Karpas-422 (cell line): ENCODE measurements around the gene DUSP15. TPM values are rescaled to one million over a fixed set of nuclear protein-coding genes. Genes with fewer than 3 reads are reported as not detected.

Experiments
- DNase-seq: peaks from one replicate; pipeline ENCODE4 v3.0.0-alpha.2; 2015
- H2AFZ ChIP-seq: fragments of 200-600 bp; sonication (generic); 2 replicates; pipeline ENCODE4 v1.6.1; 2014; ENCODE audit warnings: antibody characterized with exemption, low read length, mixed read lengths
- H3K27ac ChIP-seq: fragments of 200-600 bp; sonication (generic); 2 replicates; pipeline ENCODE4 v1.5.1; 2014; ENCODE audit warnings: mild to moderate bottlenecking, low read length, moderate library complexity
- H3K27me3 ChIP-seq: fragments of 200-600 bp; sonication (generic); 2 replicates; pipeline ENCODE4 v1.6.1; 2014; ENCODE audit warnings: low read length, mixed read lengths
- H3K36me3 ChIP-seq: fragments of 200-600 bp; sonication (generic); 2 replicates; pipeline ENCODE4 v1.6.1; 2014; ENCODE audit warnings: low read length, mixed read lengths; ENCODE audit not compliant: insufficient read depth
- H3K4me1 ChIP-seq: fragments of 200-600 bp; sonication (generic); 2 replicates; pipeline ENCODE4 v1.6.1; 2014; ENCODE audit warnings: mild to moderate bottlenecking, low read length, mixed read lengths
- H3K4me2 ChIP-seq: fragments of 200-600 bp; sonication (generic); 2 replicates; pipeline ENCODE4 v1.6.1; 2014; ENCODE audit warnings: low read length, low read depth, mild to moderate bottlenecking; ENCODE audit not compliant: poor library complexity, severe bottlenecking
- H3K4me3 ChIP-seq: fragments of 200-600 bp; sonication (generic); 2 replicates; pipeline ENCODE4 v1.5.1; 2014; ENCODE audit warnings: mild to moderate bottlenecking, antibody characterized with exemption, low read length, mixed read lengths
- H3K79me2 ChIP-seq: fragments of 200-600 bp; sonication (generic); 2 replicates; pipeline ENCODE4 v1.6.1; 2014; ENCODE audit warnings: mild to moderate bottlenecking, low read length, mixed read lengths
- H3K9ac ChIP-seq: fragments of 200-600 bp; sonication (generic); 2 replicates; pipeline ENCODE4 v1.6.0; 2014; ENCODE audit warnings: low read length
- H3K9me2 ChIP-seq: fragments of 200-600 bp; sonication (generic), shearing (Covaris generic); replicated peaks from 2 replicates; pipeline ENCODE4 v1.6.0; 2014; ENCODE audit warnings: mild to moderate bottlenecking, low read length, moderate library complexity; ENCODE audit not compliant: insufficient read depth
- H3K9me3 ChIP-seq: fragments of 300-700, 200-600 bp; sonication (generic); 2 replicates; pipeline ENCODE4 v1.6.1; 2014; ENCODE audit warnings: low read length, mixed read lengths
- H4K20me1 ChIP-seq: fragments of 200-600 bp; sonication (generic); 2 replicates; pipeline ENCODE4 v1.6.1; 2014; ENCODE audit warnings: mild to moderate bottlenecking, antibody characterized with exemption, low read length, low read depth; ENCODE audit not compliant: insufficient read depth
- total RNA-seq: library from RNA; depleted of rRNA; stranded (reverse); fragments of >200 nt; shearing (Covaris generic); gene quantifications from 2 replicates; pipeline ENCODE4 v1.2.3, GENCODE V29; 2014; ENCODE audit warnings: low replicate concordance

The DUSP15 gene
- total RNA-seq, 1 experiment from 2014 or later: not detected

DNA sequence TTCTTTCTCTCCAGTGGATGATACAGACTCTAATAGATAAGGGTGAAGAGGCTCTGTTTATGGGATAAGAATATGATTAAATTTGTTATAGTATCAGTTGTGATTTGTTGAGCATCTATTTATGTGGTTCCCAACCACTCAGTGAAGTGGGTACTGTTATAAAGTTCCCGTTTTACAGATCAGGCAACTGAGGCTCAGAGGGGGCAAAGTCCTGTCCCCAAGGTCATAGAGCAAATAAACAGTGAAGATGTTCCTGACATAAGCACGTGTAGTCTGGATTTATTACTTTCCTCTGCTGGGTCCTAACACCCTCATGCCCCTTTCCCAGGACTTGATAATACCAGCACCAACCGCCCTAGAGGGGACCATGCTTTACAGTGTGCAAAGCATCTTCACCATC lies 4.1 kb downstream of the DUSP15 start:
- H3K4me3 ChIP-seq: no peak overlapping the region
- H3K79me2 ChIP-seq: no peaks in the 10 kb centered on the region
- no peak overlapping the region for H3K27ac ChIP-seq
- no peak for DNase-seq
- no peaks in the 10 kb centered on the region for H3K27me3 ChIP-seq
- no peak overlapping the region for H3K9ac ChIP-seq
- H3K9me3 ChIP-seq: no peaks in the 10 kb centered on the region
- H3K4me2 ChIP-seq: no peak overlapping the region
- H3K9me2 ChIP-seq: no peaks in the 10 kb centered on the region
- H4K20me1 ChIP-seq: no peaks in the 10 kb centered on the region
- no peak overlapping the region for H2AFZ ChIP-seq
- H3K4me1 ChIP-seq: peaks cover 1% of the 10 kb centered on the region
- no peaks in the 10 kb centered on the region for H3K36me3 ChIP-seq

DNA sequence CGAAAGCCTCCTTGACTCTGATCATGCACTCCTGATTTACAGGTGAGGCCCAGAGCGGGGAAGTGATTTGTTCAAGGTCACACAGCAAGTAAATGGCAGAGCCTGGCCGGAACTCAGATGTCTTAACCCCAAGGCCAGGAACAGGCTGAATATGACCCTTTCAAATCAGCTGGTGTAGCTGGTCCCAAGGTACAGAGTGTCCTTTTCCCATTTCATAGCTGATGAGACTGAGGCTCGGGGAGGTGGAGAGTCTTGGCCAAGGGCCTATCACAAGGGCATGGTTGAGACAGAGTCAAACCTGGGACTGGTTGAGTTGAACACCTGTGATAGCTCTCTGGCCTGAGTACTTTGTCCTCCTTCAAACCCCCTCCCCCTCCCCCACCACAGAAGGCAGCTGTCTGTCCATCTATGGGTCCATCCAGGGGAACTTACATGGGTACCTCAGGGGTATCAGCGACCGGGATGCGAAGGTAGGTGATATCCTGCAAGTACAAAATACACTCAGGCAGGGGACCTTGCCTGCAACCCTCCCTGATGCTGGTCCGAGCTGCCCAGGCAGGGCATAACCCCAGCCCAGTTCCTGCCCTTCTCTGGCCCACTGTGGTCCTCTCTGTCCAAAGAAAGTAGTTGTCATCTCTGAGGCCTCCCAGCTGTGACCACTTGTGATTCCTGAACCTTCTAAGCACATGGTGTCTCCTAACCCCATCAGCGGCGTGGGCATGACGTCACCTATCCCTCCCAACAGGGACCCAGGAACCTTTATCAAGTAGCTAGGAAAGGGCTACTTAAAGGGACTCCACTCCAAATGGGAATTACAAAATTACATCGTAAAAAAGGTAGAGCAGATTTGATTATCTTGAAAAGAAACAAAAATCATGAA lies 5.6 kb downstream of the DUSP15 start:
- H3K36me3 ChIP-seq: no peaks in the 10 kb centered on the region
- no peaks in the 10 kb centered on the region for H4K20me1 ChIP-seq
- H3K9me2 ChIP-seq: no peaks in the 10 kb centered on the region
- no peak overlapping the region for H3K4me2 ChIP-seq
- no peaks in the 10 kb centered on the region for H3K9me3 ChIP-seq
- no peaks in the 10 kb centered on the region for H3K27me3 ChIP-seq
- no peak for DNase-seq
- H3K27ac ChIP-seq: no peak overlapping the region
- H3K9ac ChIP-seq: no peak overlapping the region
- H3K4me3 ChIP-seq: no peak overlapping the region
- peaks cover 4% of the 10 kb centered on the region for H3K4me1 ChIP-seq
- no peaks in the 10 kb centered on the region for H3K79me2 ChIP-seq
- no peak overlapping the region for H2AFZ ChIP-seq

DNA sequence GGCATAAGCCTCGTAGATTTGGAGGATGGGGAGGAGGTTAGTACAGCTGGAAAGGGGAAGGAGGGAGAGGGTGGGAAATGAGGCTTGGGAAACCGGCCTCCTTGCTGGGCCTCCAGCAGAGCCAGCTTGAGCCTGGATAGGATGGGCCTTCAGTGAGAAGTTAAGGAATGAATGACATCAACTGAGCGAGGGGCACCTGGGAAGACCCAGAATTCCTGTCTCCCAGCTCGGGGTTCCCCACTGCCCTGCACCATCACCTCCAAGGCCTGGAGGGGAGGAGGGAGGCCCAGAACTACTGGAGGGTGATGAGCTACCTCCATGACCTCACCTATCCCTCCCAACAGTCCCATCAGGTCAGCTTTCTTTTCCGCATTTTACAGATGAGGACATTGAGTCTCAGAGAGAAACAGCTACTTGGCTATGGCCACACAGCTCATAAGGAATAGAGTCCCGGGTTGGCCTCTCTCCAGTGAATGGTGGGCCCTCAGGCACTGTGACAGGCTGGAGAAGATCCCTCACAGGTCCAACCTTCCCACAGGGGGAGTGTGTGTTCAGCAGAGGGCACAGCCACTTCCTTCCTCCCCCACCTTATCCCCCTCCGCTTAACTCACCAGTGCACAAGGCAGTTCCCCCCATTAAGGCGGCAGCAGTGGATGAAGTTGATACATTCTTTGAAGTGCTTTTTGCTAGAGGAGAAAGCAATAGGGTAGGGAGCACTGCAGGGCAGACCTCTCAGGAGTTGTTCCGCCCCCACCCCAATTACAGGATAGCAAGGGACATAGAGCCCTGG lies 6.8 kb downstream of the DUSP15 start:
- no peaks in the 10 kb centered on the region for H3K27me3 ChIP-seq
- no peaks in the 10 kb centered on the region for H3K79me2 ChIP-seq
- H2AFZ ChIP-seq: no peak overlapping the region

GRCh38 chr20:31862506-31862905 lies 7.8 kb downstream of the DUSP15 start:
- H3K36me3 ChIP-seq: no peaks in the 10 kb centered on the region
- H3K79me2 ChIP-seq: no peaks in the 10 kb centered on the region
- H2AFZ ChIP-seq: no peak overlapping the region
- no peaks in the 10 kb centered on the region for H4K20me1 ChIP-seq
- H3K27ac ChIP-seq: no peak overlapping the region
- no peak overlapping the region for H3K4me2 ChIP-seq
- H3K9ac ChIP-seq: no peak overlapping the region
- H3K4me1 ChIP-seq: peaks cover 7% of the 10 kb centered on the region
- no peaks in the 10 kb centered on the region for H3K27me3 ChIP-seq
- H3K4me3 ChIP-seq: no peak overlapping the region
- H3K9me3 ChIP-seq: no peaks in the 10 kb centered on the region
- no peaks in the 10 kb centered on the region for H3K9me2 ChIP-seq
- DNase-seq: no peak

More for the DNA sequence above, 6.8 kb downstream of the DUSP15 start:
- no peak overlapping the region for H3K4me3 ChIP-seq
- H3K9ac ChIP-seq: no peak overlapping the region
- H3K36me3 ChIP-seq: no peaks in the 10 kb centered on the region
- DNase-seq: no peak
- H3K4me1 ChIP-seq: peaks cover 5% of the 10 kb centered on the region
- H3K4me2 ChIP-seq: no peak overlapping the region
- no peaks in the 10 kb centered on the region for H4K20me1 ChIP-seq
- no peaks in the 10 kb centered on the region for H3K9me2 ChIP-seq
- H3K27ac ChIP-seq: no peak overlapping the region
- H3K9me3 ChIP-seq: no peaks in the 10 kb centered on the region

DNA sequence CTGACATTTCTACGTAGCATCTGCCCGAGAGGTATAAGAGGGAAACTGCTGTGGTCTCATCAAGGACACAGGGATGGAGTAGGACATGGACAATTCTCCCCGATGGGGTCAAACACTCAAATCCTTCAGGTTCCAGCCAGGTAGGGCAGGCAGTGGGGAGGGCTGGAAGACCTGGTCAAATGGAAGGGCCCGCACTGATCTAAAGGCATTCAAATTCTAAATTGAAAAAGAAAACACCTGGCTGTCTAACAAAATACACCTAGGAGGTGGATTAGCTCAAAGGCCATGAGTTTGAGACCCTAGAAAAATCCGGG lies 8.2 kb downstream of the DUSP15 start:
- H3K4me1 ChIP-seq: peaks cover 7% of the 10 kb centered on the region
- no peak overlapping the region for H2AFZ ChIP-seq
- H3K79me2 ChIP-seq: no peaks in the 10 kb centered on the region
- H3K36me3 ChIP-seq: no peaks in the 10 kb centered on the region
- no peak overlapping the region for H3K4me2 ChIP-seq
- H3K9ac ChIP-seq: no peak overlapping the region
- no peak overlapping the region for H3K27ac ChIP-seq
- H3K4me3 ChIP-seq: no peak overlapping the region
- DNase-seq: no peak
- H3K9me2 ChIP-seq: no peaks in the 10 kb centered on the region
- H3K9me3 ChIP-seq: no peaks in the 10 kb centered on the region
- no peaks in the 10 kb centered on the region for H4K20me1 ChIP-seq
- no peaks in the 10 kb centered on the region for H3K27me3 ChIP-seq

DNA sequence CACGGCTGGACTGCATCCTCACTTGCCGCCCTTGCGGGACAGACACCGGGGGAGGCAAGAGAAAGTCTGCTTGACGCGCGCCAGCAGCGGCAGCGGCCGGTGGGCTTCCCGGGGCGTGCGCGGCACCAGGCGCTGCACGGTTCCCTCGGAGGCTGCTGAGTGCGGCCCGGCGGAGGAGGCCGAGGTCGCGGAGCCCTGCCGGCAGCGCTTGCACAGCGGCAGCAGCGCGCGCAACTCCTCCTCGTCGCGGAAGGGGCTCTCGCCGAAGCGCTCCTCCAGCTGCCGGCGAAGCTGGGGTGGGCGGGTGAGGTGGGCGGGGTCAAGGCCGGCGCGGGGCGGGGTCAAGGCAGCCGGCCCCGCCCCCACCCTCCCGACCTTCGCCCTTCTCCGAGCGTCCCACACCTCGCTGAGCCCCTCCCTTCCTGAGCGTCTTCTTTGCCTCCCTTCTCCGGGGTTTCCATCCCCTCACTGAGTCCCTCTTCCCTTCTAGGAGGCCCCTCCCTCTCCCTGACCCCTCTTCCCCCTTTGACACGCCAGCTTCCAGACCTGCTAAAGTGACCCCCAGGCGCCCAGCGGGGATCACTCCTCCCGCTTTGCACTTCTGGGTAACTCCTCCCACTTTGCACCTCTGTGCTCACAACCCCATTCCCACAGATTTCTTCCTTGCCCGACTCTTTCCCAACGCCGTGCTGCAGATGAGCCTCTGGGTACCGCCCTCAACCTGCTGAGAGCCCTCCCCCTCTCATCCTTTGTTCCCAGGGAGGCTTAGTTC lies 8.8 kb downstream of the DUSP15 start:
- DNase-seq: peak; percentile 50
- H4K20me1 ChIP-seq: no peaks in the 10 kb centered on the region
- no peak overlapping the region for H3K27ac ChIP-seq
- no peaks in the 10 kb centered on the region for H3K27me3 ChIP-seq
- no peak overlapping the region for H2AFZ ChIP-seq
- no peaks in the 10 kb centered on the region for H3K9me3 ChIP-seq
- peak overlapping the region; percentile 32 for H3K4me2 ChIP-seq
- H3K79me2 ChIP-seq: no peaks in the 10 kb centered on the region
- H3K4me1 ChIP-seq: peaks cover 7% of the 10 kb centered on the region
- no peaks in the 10 kb centered on the region for H3K36me3 ChIP-seq
- H3K9me2 ChIP-seq: no peaks in the 10 kb centered on the region
- H3K9ac ChIP-seq: no peak overlapping the region
- no peak overlapping the region for H3K4me3 ChIP-seq

DNA sequence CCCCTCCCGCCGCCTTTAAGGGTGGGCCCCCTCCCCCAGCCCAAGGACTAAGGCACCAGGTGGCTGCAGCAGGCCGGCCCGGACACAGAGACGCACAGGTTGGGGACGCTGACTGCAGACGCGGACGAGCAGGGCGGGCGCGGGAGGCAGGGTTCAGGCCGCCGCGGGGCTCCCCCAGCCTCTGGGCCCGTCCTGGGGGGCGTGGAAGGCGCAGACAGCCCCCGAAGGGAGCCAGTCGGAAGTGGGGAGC lies 9.3 kb downstream of the DUSP15 start:
- no peaks in the 10 kb centered on the region for H3K9me3 ChIP-seq
- H3K27ac ChIP-seq: no peak overlapping the region
- H3K4me2 ChIP-seq: peak overlapping the region; percentile 32
- peaks cover 7% of the 10 kb centered on the region for H3K4me1 ChIP-seq
- no peaks in the 10 kb centered on the region for H3K27me3 ChIP-seq
- H3K79me2 ChIP-seq: no peaks in the 10 kb centered on the region
- DNase-seq: no peak
- no peak overlapping the region for H2AFZ ChIP-seq
- no peaks in the 10 kb centered on the region for H3K36me3 ChIP-seq
- H4K20me1 ChIP-seq: no peaks in the 10 kb centered on the region
- no peaks in the 10 kb centered on the region for H3K9me2 ChIP-seq
- H3K9ac ChIP-seq: no peak overlapping the region
- no peak overlapping the region for H3K4me3 ChIP-seq
